ENCODE measurements around the gene CCT8. TPM values are rescaled to one million over a fixed set of nuclear protein-coding genes. Genes with fewer than 3 reads are reported as not detected.
A peak's percentile ranks its signal among the peaks of the same experiment; 100 is the strongest.

CCT8 gene
- total and polyA plus RNA-seq, 2 of the 8 experiments (the other 6 are each of a cell fraction or from before 2014, with no cell fraction given): 151 to 319 TPM

GRCh38 chr21:29024474-29025327 is 48.7 kb downstream of the CCT8 start, which contains the start of gene USP16 (continued):
- TF ChIP-seq ZNF274 (IDR thresholded peaks at IDR 0.05; ENCODE audit: borderline replicate concordance, extremely low read depth, low read length): no peak
- TF ChIP-seq SP4 (IDR thresholded peaks at IDR 0.05; ENCODE audit: low read length): 0 out of 2 replicates have a peak, but pooled peaks have one; percentile 45
- no peak for TF ChIP-seq EZH2 (IDR thresholded peaks at IDR 0.05; ENCODE audit: low read depth, low read length, severe bottlenecking)
- peak; percentile 88 for TF ChIP-seq CHD2 (IDR thresholded peaks at IDR 0.05; ENCODE audit: low read length)
- no peak for TF ChIP-seq RXRA (IDR thresholded peaks at IDR 0.05; ENCODE audit: insufficient read depth, low read depth, low read length)
- peak; percentile 78 for TF ChIP-seq TBP (IDR thresholded peaks at IDR 0.05; ENCODE audit: low read depth, low read length)
- peak; percentile 93 for TF ChIP-seq TAF1 (IDR thresholded peaks at IDR 0.05; ENCODE audit: low read depth, low read length)
- TF ChIP-seq CBX5 (IDR thresholded peaks at IDR 0.05; ENCODE audit: low read depth, low read length): no peak
- TF ChIP-seq TCF12 (IDR thresholded peaks at IDR 0.05; ENCODE audit: low read depth, low read length): no peak
- TF ChIP-seq, protein P1, sequence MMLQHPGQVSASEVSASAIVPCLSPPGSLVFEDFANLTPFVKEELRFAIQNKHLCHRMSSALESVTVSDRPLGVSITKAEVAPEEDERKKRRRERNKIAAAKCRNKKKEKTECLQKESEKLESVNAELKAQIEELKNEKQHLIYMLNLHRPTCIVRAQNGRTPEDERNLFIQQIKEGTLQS (IDR thresholded peaks at IDR 0.05; ENCODE audit: insufficient read depth, low read depth, low read length): peak; percentile 77
- TF ChIP-seq JUND (IDR thresholded peaks at IDR 0.05; ENCODE audit: low read length): no peak
- TF ChIP-seq SP1 (IDR thresholded peaks at IDR 0.05; ENCODE audit: low read depth, low read length): peak; percentile 96
- no peak for TF ChIP-seq CTBP2 (IDR thresholded peaks at IDR 0.05; ENCODE audit: borderline replicate concordance, insufficient read depth, insufficient read length, low read length)
- TF ChIP-seq CTCF (IDR thresholded peaks at IDR 0.05; ENCODE audit: control extremely low read depth in 1 of 3, insufficient read depth in 1 of 3, low read depth in 1 of 3, low read length in 3 of 3): peak in 1 of 3 experiments; percentile 3; a peak in 1 of 4 replicates
- TF ChIP-seq CBX8 (IDR thresholded peaks at IDR 0.05; ENCODE audit: borderline replicate concordance, low read depth, low read length): no peak
- TF ChIP-seq SP2 (IDR thresholded peaks at IDR 0.05; ENCODE audit: low read length): peak; percentile 82
- TF ChIP-seq GABPA (IDR thresholded peaks at IDR 0.05; ENCODE audit: borderline replicate concordance, insufficient read depth, low read length): peak; percentile 64; the same call in 1 of the 2 replicates
- TF ChIP-seq YY1 (IDR thresholded peaks at IDR 0.05; ENCODE audit: low read depth, low read length): no peak
- TF ChIP-seq CREB1 (IDR thresholded peaks at IDR 0.05): peak; percentile 97
